H1 (cell line): ENCODE measurements around the gene RAB35. TPM values are rescaled to one million over a fixed set of nuclear protein-coding genes. Genes with fewer than 3 reads are reported as not detected.

Experiments
- BACH1 ChIP-seq: IDR thresholded peaks from 2 replicates; pipeline ENCODE4 v1.6.1; 2012; ENCODE audit warnings: low read length, improper control_type of control experiment
- KDM1A ChIP-seq: fragments of 200-600, 300-600 bp; sonication (generic); IDR thresholded peaks from 2 replicates; pipeline ENCODE4 v1.7.1; 2016; ENCODE audit warnings: mild to moderate bottlenecking, low read length, borderline replicate concordance
- KDM4A ChIP-seq: IDR thresholded peaks from one replicate; pipeline ENCODE4 v1.7.1; 2012; ENCODE audit warnings: low read depth, mild to moderate bottlenecking, moderate library complexity, low read length, inconsistent platforms; ENCODE audit not compliant: severe bottlenecking
- RFX5 ChIP-seq: IDR thresholded peaks from 2 replicates; pipeline ENCODE4 v1.6.1; 2011; ENCODE audit warnings: low read depth, low read length, improper control_type of control experiment, borderline replicate concordance
- RXRA ChIP-seq: IDR thresholded peaks from 2 replicates; pipeline ENCODE4 v1.6.1; 2011; ENCODE audit warnings: low read depth, mild to moderate bottlenecking, low read length, moderate library complexity; ENCODE audit not compliant: insufficient read depth
- ZNF274 ChIP-seq: IDR thresholded peaks from 2 replicates; pipeline ENCODE4 v1.7.0; 2012; ENCODE audit warnings: low read length, borderline replicate concordance; ENCODE audit errors: extremely low read depth
- polyA plus RNA-seq, 7 experiments: library from polyadenylated mRNA; depleted of rRNA in 3 of 7; stranded (reverse) in 5 of 7; unstranded in 2 of 7; fragments of >200 nt in 5 of 7; fragments of 200-250 nt in 2 of 7; gene quantifications; 1 replicate in 5 of 7; 2 replicates in 1 of 7; 4 replicates in 1 of 7; pipeline versions ENCODE4 v1.2.1 to v1.2.3, GENCODE V29; 2011 to 2013; ENCODE audit warnings: missing spikeins in 2 of 7, mixed read lengths in 2 of 7
- total RNA-seq: library from RNA; stranded (reverse); fragmentation: NEBNext Ultra II Directional; extraction: Animal tissue kit (Norgen Biotek cat#: 25700); gene quantifications from 2 replicates; pipeline ENCODE4 v1.2.1, GENCODE V29; 2021
- TF ChIP-seq, protein P1 (sequence below): fragments of 300-600 bp; sonication (generic); IDR thresholded peaks from 2 replicates; pipeline ENCODE4 v1.7.1; 2012; ENCODE audit warnings: low read length, moderate library complexity, mild to moderate bottlenecking, inconsistent platforms; ENCODE audit not compliant: insufficient replicate concordance
- TF ChIP-seq, protein P2 (sequence below): IDR thresholded peaks from 2 replicates; pipeline ENCODE4 v1.6.1; 2011; ENCODE audit warnings: low read depth, mild to moderate bottlenecking, low read length; ENCODE audit not compliant: insufficient read depth

RAB35 gene
- total and polyA plus RNA-seq, 2 of the 8 experiments (the other 6 are each of a cell fraction or from before 2014, with no cell fraction given): 33.4 to 39.0 TPM

DNA sequence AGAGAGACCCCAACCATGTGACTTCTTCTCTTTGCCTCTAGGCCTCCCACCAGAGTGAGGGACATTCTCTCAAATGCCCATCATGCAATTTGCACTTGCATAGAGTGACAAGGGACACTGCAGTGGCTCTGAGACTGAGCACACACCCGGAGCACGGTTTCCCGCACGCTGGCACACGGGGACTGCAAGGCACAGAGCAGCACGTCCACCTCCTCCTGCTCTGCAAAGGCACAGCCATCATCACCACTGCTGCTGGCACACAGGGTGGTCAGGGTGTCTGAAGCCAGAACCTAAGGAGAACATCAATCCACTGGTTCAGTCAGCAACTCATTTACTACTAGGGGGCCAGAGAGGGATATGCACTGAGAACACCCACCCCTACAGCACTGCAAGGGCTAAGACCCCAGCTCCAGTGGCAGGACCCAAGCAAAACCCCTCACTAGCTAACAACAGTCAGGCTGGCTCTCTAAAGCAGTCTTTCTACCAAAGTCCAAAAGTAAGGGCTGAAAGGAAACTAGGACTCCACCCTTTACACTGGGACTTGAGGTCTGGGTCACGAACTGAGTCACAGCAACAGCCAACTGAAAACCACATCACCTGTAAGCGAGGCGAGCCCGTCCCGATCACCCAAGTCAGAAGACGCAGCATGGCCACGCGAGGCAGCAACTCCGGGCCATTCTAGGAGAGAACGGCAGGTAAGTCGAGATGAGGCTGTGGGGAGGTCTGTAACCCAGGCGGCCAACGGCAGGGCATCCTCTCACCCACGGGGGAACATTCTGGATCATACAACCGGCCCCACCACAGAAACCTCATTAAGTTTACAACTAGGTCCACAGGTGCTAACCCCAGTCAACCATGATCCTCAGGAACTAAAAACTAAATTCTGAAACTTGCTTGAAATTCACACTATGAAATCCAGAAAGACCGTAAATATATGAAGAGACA lies 40.0 kb upstream of the RAB35 start (continued):
- TF ChIP-seq, protein P1, sequence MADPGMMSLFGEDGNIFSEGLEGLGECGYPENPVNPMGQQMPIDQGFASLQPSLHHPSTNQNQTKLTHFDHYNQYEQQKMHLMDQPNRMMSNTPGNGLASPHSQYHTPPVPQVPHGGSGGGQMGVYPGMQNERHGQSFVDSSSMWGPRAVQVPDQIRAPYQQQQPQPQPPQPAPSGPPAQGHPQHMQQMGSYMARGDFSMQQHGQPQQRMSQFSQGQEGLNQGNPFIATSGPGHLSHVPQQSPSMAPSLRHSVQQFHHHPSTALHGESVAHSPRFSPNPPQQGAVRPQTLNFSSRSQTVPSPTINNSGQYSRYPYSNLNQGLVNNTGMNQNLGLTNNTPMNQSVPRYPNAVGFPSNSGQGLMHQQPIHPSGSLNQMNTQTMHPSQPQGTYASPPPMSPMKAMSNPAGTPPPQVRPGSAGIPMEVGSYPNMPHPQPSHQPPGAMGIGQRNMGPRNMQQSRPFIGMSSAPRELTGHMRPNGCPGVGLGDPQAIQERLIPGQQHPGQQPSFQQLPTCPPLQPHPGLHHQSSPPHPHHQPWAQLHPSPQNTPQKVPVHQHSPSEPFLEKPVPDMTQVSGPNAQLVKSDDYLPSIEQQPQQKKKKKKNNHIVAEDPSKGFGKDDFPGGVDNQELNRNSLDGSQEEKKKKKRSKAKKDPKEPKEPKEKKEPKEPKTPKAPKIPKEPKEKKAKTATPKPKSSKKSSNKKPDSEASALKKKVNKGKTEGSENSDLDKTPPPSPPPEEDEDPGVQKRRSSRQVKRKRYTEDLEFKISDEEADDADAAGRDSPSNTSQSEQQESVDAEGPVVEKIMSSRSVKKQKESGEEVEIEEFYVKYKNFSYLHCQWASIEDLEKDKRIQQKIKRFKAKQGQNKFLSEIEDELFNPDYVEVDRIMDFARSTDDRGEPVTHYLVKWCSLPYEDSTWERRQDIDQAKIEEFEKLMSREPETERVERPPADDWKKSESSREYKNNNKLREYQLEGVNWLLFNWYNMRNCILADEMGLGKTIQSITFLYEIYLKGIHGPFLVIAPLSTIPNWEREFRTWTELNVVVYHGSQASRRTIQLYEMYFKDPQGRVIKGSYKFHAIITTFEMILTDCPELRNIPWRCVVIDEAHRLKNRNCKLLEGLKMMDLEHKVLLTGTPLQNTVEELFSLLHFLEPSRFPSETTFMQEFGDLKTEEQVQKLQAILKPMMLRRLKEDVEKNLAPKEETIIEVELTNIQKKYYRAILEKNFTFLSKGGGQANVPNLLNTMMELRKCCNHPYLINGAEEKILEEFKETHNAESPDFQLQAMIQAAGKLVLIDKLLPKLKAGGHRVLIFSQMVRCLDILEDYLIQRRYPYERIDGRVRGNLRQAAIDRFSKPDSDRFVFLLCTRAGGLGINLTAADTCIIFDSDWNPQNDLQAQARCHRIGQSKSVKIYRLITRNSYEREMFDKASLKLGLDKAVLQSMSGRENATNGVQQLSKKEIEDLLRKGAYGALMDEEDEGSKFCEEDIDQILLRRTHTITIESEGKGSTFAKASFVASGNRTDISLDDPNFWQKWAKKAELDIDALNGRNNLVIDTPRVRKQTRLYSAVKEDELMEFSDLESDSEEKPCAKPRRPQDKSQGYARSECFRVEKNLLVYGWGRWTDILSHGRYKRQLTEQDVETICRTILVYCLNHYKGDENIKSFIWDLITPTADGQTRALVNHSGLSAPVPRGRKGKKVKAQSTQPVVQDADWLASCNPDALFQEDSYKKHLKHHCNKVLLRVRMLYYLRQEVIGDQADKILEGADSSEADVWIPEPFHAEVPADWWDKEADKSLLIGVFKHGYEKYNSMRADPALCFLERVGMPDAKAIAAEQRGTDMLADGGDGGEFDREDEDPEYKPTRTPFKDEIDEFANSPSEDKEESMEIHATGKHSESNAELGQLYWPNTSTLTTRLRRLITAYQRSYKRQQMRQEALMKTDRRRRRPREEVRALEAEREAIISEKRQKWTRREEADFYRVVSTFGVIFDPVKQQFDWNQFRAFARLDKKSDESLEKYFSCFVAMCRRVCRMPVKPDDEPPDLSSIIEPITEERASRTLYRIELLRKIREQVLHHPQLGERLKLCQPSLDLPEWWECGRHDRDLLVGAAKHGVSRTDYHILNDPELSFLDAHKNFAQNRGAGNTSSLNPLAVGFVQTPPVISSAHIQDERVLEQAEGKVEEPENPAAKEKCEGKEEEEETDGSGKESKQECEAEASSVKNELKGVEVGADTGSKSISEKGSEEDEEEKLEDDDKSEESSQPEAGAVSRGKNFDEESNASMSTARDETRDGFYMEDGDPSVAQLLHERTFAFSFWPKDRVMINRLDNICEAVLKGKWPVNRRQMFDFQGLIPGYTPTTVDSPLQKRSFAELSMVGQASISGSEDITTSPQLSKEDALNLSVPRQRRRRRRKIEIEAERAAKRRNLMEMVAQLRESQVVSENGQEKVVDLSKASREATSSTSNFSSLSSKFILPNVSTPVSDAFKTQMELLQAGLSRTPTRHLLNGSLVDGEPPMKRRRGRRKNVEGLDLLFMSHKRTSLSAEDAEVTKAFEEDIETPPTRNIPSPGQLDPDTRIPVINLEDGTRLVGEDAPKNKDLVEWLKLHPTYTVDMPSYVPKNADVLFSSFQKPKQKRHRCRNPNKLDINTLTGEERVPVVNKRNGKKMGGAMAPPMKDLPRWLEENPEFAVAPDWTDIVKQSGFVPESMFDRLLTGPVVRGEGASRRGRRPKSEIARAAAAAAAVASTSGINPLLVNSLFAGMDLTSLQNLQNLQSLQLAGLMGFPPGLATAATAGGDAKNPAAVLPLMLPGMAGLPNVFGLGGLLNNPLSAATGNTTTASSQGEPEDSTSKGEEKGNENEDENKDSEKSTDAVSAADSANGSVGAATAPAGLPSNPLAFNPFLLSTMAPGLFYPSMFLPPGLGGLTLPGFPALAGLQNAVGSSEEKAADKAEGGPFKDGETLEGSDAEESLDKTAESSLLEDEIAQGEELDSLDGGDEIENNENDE: no peak
- no peak for TF ChIP-seq RFX5
- TF ChIP-seq KDM4A: no peak
- no peak for TF ChIP-seq ZNF274
- no peak for TF ChIP-seq RXRA
- TF ChIP-seq KDM1A: no peak
- no peak for TF ChIP-seq BACH1
- TF ChIP-seq, protein P2, sequence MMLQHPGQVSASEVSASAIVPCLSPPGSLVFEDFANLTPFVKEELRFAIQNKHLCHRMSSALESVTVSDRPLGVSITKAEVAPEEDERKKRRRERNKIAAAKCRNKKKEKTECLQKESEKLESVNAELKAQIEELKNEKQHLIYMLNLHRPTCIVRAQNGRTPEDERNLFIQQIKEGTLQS: no peak
